HG02798 (cell line): ENCODE data around the gene RNF2.
"Not testable (repeated sequence)": the region's sequence is repeated elsewhere in the genome, so short reads cannot be mapped to it uniquely, and the experiment has no call there.

Experiments used
- ATAC-seq: cut with Tn5 transposase; IDR thresholded peaks from one replicate; pipeline ENCODE4 v1.9.1; 2021; ENCODE audit warnings: mild to moderate bottlenecking; ENCODE audit not compliant: unreplicated experiment, poor library complexity

RNF2 gene

DNA sequence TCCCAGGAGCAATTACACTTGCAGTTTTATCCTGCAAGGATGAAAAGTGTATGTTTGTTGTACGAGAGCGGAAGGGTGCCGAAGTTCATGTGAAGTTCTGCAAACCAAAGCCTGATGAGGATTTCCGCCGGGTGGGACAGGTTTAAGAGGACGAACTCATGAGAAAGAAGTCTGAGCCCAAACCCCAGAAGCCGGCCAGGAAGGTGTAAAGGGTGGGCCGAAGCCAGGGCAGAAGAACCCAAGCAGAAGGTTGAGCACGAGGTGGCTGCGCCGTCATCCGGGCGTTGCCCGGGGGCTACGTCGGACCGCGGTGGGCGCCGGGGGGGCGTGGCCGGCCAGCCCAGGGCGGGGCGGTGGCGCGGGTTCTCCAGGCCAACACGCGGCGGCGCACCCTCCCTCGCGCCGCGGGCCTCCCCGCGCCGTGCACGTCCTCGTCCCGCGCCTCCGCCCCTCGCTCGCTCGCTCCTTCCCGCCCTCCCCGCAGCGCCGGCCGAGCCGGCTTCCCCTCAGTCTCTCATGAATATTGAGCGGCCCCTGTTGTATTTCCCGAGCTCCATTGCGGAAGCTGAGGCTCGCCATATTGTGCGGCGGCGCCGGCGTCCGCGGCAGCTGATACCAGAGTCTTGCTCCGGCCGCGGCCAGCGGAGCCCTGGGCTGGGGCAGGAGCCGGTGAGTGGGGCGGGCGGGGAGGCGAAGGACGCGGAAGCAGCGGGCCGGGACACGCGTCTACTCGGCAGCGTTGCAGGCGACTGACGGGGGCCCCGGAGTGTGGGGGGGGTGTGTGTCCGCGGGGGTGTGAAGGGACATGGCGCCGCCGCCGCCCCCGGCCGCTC is at the start of gene RNF2:
Gene RNF2, plus strand, starts transcription at position 578 of the 833 bp plus-strand sequence. CDS start 41,996 bp downstream, outside the sequence.
- peak; percentile 92 for ATAC-seq

DNA sequence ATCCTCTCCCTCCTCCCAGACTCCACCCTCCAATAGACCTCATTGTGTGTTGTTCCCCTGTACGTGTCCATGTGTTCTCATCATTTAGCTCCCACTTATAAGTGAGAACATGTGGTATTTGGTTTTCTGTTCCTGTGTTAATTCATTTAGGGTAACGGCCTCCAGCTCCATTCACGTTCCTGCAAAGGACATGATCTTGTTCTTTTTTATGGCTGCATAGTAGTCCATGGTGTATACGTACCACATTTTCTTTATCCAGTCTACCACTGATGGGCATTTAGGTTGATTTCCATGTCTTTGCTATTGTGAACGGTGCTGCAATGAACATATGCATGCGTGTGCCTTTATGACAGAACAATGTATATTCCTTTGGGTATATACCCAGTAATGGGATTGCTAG is 45.4 kb upstream of the RNF2 start:
- ATAC-seq = not testable (repeated sequence)

DNA sequence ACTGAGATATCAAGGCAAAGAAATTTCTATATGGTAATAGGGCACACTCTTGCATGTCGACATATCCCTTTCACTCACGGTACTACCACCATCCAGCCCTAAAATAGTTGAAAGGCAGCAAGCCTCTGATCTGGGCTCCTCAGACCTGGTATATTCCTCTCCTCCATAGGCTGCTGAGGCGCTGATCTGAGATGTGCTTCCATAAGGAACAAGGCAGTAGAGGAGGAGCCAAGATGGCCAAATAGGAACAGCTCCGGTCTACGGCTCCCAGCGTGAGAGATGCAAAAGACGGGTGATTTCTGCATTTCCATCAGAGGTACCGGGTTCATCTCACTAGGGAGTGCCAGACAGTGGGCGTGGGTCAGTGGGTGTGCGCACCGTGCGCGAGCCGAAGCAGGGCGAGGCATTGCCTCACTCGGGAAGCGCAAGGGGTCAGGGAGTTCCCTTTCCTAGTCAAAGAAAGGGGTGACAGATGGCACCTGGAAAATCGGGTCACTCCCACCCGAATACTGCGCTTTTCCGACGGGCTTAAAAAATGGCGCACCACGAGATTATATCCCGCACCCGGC is 44.0 kb upstream of the RNF2 start:
- ATAC-seq = not testable (repeated sequence)

DNA sequence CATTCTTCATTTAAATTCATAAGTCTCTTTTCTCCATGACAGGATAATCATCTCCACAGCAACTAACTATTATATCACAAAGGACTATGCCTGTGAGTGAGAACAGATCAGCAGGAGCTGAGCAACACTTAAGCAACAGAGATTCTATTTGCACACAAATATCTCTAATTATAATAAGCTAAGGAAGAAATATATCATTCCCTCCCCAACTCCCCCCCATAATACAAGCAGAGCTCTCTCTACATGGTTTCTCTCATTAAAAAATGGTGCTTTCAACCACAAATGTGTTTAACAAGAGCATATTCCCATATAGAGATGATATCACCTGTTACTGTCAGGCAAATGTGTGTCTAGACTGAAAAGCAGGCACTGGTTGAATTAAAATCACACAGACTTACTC is 36.5 kb upstream of the RNF2 start:
- no peak for ATAC-seq

DNA sequence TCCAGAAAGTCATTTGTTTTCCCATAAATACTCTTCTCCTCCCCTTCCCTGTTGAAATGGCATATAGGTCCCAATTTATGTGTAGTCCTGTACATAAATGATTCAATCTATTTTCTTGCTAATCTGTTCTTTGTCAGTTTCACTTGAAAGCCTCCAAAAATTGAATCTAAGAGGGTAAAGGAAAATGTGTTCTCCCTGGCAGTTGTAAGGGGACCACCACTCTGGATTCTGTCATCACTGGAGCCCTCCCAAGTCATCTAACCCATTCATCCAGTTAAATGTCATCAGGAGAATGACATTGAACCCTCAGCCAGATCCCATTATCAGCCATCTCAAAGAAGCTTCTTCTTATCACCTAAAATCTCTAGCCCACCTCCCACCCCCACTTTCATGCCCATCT is 35.0 kb upstream of the RNF2 start:
- no peak for ATAC-seq

DNA sequence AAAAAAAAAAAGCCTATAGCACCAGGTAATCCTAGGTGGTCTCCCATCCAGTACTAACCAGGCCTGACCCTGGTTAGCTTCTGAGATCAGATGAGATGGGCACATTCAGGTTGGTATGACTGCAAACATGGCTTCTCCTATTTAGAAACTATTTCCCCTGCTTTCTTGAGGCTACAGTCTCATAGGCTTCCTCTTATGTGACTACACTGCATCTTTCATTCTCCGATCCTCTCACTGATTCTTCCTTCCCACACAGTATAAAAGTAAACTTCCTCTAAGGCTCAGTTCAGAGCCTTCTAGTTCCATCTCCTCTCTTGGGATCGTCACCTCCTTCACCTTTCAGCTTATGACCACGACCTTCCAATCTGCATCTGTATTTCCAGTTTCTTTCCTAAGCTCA is 30.4 kb upstream of the RNF2 start:
- ATAC-seq = no peak

DNA sequence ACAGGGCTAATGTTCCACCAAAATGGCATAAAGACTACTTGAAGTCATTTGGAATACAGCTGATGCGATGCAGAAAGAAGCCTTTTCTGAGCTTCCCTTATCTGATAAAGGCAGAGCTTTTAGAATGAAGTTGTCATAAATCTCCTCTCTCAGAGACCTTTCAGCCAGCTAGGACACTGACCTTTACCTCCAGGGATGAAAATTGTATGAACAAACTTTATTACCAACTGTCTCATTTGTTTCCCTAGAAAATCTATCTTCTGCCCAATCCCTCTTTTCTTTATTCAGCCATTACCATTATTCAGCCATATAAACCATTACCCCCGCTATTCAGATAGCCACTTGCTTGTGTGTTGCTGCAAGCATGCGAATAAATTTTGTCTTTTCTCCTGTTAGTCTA is 29.7 kb upstream of the RNF2 start:
- no peak for ATAC-seq

DNA sequence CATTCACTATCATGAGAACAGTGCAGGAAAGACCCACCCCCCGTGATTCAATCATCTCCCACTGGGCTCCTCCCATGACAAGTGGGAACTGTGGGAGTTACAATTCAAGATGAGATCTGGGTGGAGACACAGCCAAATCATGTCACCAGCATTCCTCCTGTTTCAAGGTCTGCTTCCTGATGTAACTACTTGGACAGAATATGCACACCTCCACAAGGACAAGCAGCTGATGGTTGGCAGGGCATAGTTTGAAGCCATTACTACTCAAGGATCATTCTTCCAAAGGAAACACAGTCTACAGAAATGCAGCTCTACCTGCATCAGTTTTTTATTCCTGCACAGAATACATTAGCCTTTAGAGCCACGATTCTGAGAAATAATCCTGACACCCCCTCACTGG is 28.5 kb upstream of the RNF2 start:
- no peak for ATAC-seq

DNA sequence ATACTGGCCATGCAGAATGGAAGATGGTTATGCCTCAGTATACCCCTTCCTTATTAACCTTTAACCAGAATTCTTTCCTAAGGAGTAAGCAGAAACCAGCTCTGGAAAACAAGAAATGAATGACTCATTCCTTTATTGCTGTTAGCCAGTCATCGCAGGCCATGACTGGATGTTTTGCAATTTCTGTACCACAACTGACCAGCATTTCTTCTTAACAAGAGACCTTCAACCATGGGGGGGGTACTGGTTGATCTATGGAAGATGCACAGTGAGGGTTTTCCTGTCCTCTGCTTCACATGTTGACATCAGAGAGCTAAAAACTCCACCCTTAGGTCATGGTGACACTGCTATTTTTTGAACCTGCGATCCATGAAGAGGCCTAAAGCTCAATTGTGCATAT is 28.0 kb upstream of the RNF2 start:
- no peak for ATAC-seq

DNA sequence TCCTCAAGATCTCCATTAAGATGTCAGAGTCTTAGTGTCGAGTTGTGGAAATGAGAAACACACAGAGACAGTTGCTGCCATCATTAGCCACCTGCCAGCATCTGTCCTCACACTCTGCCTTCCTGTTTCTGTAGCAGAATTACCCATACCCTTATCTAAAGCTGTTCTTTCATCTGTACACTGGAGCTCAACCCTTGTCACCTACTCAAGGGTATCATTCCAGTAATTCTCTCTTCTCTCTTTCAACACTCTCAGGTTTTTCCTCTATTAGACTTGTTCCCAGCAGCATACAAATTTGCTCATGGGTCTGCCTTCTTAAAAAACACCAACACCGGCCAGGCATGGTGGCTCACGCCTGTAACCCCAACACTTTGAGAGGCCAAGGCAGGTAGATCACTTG is 27.4 kb upstream of the RNF2 start:
- ATAC-seq = no peak

DNA sequence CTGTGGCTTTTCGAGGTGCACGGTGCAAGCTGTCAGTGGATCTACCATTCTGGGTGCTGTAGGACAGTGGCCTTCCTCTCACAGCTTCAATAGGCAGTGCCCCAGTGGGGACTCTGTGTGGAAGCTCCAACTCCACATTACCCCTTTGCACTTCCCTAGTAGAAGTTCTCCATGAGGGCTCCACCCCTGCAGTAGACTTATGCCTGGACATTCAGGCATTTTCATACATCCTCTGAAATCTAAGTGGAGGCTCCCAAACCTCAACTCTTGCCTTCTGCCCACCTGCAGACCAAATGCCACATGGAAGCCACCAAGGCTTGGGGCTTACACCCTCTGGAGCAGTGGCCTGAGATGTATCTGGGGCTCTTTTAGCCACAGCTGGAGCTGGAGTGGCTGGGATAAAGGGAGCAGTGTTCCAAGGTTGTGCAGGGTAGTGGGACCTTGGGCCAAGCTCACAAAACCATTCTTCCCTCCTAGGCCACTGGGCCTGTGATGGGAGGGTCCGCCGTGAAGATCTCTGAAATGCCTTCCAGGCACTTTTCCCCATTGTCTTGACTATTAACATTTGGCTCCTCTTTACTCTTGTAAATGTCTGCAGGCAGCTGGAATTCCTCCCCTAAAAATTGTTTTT is 18.0 kb upstream of the RNF2 start:
- ATAC-seq = no peak

DNA sequence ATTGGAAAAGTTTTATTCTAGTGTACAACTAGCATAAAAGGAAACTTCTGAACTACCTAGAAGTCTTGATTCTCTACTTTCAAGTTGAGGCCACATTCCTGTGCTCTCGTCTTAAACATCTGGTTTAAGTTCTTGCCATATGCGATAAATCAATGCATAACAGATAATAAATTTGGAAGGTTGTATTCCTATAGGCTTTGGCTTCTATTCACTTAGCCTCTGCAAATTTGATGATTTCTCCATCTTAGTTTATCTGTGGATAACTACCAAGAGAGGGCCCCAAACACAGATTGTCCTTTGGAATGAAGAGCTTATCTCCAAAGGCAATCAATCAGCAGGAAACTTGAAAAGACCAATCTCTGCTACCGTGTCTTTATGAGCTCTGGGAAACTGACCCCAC is 11.7 kb upstream of the RNF2 start:
- ATAC-seq = no peak

DNA sequence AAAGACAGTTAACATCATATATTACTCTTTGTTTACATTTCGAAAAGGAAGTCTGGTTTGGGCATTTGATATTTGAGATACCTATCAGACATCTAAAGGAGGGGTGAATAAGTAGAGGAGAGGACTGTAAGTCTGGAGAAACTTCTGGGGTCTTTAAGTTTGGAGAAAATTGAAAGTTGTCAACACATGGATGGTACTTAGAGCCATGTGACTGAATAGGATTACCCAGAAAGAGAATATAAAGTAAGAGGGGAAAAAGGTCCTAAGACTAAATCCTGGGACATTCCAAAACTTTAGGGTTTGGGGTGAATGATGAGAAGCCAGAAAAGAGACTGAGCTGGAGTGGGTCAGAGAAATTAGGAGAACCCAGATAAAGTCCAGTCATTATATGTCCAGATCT is 10.1 kb upstream of the RNF2 start:
- ATAC-seq = no peak

DNA sequence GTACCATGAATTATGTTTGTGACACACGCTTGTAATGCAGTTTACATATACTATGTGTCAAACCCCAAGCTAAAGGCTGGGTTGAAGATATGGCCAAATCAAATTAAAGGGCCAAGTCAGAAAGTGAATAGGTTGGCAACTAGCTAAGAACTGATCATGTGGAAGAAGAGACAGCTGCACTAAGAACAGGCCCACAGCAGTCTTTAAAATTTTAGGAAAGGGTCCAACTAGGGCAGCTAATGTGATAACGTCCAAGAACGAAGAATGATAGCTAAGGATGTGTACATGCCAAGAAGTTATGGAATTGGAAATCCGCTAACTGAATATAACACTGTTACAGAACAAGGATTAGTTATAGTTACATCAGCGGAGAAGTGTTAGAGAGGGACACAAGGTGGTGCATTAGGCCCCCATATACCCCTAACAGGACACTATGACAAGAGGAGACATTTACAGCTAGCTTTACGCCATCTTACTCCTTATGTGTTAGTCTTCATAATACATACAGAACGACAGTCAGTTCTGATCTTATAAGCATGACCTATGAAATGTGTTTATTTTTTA is 6.5 kb upstream of the RNF2 start:
- ATAC-seq = no peak

DNA sequence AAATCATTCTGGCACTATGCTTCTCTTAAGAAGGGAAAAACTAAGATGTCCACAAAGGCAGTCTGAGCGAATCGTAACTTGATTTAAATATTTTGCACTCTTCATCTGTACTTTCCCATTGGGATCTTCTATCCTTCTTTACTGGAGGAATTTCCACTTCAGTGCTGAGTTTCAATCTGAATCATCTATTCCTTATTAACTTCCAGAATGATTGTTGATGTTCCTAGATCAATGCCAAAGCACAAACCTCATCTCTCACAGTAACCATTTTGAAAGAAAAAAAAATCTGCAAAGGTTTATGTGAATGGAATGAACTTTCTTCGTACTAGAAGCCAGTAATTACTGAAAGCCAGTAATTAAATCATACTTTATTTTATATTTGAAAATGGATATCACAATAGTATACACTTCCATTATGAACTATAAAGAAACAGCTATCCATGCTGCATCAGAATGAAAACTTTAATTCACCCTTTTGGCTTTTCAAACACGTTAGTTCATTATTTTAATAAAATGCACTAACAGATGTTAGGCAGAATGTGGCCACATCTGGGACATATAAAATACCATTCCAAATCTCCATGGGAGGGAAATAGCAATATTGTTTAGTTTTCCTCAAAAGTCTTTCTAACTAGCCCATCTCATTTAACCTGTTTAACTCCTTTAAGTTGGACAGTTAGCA is 5.5 kb upstream of the RNF2 start:
- ATAC-seq = no peak

DNA sequence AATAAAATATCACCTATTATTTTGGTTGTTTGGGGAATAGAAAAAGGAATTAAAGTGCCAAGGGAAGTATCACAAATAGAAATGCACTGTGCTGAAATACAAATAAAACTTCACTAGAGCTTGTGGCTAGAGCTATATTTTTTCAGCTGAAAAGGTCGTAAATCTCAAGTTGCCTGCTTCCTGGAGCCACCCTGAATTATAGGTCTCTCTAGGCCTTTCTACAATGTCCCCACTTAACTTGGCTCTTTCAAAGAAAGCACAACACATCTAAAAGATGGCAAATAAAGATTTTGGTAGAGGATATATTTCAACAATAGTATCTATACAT is 5.0 kb upstream of the RNF2 start:
- ATAC-seq = no peak

DNA sequence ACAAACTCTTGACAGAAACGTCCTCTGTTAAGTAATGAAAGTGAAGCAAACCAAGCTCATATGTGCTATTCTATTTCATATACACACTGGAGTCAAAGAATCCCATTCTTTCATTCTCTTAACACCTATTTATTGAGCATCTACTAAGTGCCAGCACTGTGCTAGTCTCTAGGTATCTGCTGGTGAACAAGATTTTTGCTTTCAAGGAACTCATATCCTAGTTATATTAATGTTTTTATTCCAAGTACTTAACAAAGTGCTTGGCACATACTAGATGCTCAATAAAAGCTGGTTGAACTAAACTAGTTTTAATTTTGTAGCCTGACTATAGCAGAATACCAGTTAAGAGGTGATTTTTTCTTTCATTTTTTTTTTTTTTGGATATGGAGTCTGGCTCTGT is 3.6 kb upstream of the RNF2 start:
- no peak for ATAC-seq

DNA sequence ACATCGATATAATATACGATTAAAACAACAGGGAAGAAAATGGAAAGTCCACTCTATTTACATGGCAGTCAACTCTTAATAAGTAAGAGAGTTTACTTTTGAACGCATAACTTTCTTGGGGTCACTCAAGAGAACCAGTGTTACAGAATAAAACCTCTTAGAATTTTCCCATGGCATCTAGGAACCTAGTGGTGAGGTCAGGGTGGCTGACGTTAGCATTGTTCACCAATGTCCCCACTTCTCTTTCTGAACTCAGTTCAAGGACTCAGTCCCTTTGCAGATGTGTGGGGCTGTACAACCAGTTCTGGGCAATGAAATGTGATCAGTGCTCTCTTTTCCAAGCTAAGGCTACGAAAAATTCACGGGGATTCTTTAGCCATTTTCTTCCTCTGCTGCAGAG is 2.6 kb upstream of the RNF2 start:
- ATAC-seq = no peak

DNA sequence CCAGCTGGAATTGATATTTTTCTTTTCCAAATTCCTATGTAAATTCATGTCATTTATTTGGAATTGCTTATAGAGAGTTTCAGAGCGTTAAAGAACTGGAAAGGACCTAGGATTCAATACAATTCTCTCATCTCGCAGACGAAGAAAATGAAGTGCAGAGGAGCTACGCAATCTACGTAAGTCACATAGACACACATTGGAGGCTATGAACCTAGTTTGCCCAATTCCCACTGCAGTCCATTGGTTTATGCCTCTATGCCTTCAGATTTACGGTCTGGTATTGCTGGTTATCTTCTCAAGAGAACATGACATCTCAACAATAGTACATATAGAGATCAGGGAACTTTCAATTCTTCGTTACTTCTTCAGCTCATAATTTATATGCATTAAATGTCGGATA is 971 bp upstream of the RNF2 start:
- ATAC-seq = no peak

DNA sequence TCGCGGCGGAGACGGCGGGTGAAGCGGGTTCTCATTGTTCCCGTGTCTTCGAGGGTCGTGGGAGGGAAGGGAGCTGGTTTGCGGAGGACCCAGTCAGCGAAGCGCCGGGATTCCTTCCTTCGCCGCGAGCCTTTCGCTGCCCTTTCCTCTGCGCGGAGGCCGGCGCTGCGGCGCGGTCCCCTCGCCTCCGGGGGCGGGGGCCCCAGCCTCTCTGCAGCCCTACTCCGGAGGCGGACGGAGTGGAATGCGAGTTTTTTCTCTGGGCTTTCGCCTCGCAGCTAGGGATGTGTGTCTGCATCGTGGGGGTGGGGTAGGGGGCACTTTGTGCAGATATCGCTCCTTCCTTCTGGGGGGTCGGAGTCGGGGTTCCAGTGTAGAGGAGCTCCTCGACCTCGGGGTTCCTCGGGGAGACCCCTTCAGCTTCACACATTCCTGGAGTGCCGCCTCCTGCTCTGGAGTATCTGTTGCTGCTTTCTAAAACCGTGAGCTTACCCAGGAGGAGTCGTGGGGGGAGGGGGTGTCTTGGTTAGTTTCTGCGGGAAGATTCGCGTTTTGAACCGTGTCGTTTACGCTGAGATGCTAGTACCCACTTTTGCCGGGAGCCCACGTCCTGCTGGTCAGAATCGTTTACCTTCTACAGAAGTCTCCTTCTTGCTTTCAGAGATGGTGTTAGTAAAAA is 595 bp downstream of the RNF2 start:
- peak; percentile 29 for ATAC-seq
